K562 (cell line): Measurements from ENCODE around the gene PHF1. TPM values are rescaled to one million over a fixed set of nuclear protein-coding genes. Genes with fewer than 3 reads are reported as not detected.

ENCODE experiments used
- FOXO4 ChIP-seq: fragments of 450-650 bp; formaldehyde crosslinking; IDR thresholded peaks from 2 replicates; pipeline ENCODE4 v1.4.0; 2020; ENCODE audit warnings: mild to moderate bottlenecking, moderate library complexity
- HMBOX1 ChIP-seq: sonication (generic); IDR thresholded peaks from 2 replicates; pipeline ENCODE4 v1.6.1; 2016
- KDM1A ChIP-seq, 2 experiments: fragments of 450-650 bp; IDR thresholded peaks; 2 replicates each; pipeline ENCODE4 v1.6.1; 2016; ENCODE audit warnings: mild to moderate bottlenecking in 2 of 2
- KDM4B ChIP-seq, 2 experiments: fragments of 450-650 bp in 1 of 2; sonication (generic) in 1 of 2; IDR thresholded peaks; 2 replicates each; pipeline ENCODE4 v1.6.1; 2016 to 2017; ENCODE audit warnings: borderline replicate concordance in 2 of 2, antibody characterized with exemption in 1 of 2, low read depth in 1 of 2, mild to moderate bottlenecking in 1 of 2
- RFX1 ChIP-seq: fragments of 450-650 bp; IDR thresholded peaks from 2 replicates; pipeline ENCODE4 v1.6.1; 2016; ENCODE audit warnings: mild to moderate bottlenecking, moderate library complexity
- SIN3A ChIP-seq, 2 experiments: fragments of 150-350 bp in 1 of 2; IDR thresholded peaks; 2 replicates each; pipeline ENCODE4 v1.6.1; 2011 to 2016; ENCODE audit warnings: borderline replicate concordance in 2 of 2, low read depth in 2 of 2, low read length in 2 of 2, mild to moderate bottlenecking in 2 of 2, moderate library complexity in 2 of 2; ENCODE audit not compliant: control insufficient read depth in 1 of 2
- SNRNP70 ChIP-seq: fragments of 200-400 bp; formaldehyde crosslinking; optimal IDR thresholded peaks from 2 replicates; pipeline ENCODE3; 2017; ENCODE audit warnings: low read depth, low read length
- SUPT5H ChIP-seq: fragments of 450-650 bp; IDR thresholded peaks from 2 replicates; pipeline ENCODE4 v1.6.1; 2016
- TCF3 ChIP-seq: sonication (generic); formaldehyde crosslinking; IDR thresholded peaks from 2 replicates; pipeline ENCODE4 v1.4.0; 2020; ENCODE audit warnings: mild to moderate bottlenecking, missing genetic modification reagents
- TFAP4 ChIP-seq: sonication (generic); formaldehyde crosslinking; IDR thresholded peaks from 2 replicates; pipeline ENCODE4 v1.8.0; 2022; ENCODE audit warnings: missing genetic modification reagents, mild to moderate bottlenecking, moderate library complexity, borderline replicate concordance
- ZNF445 ChIP-seq: fragments of 250-450 bp; sonication (Bioruptor Pico); IDR thresholded peaks from 2 replicates; pipeline ENCODE4 v1.4.0; 2020; ENCODE audit warnings: low read depth, mild to moderate bottlenecking, moderate library complexity
- ZNF589 ChIP-seq: fragments of 200-800 bp; sonication (Bioruptor generic); IDR thresholded peaks from 2 replicates; pipeline ENCODE4 v1.6.1; 2016; ENCODE audit warnings: low read depth, missing genetic modification characterization, missing compliant biosample characterization
- polyA plus RNA-seq, 8 experiments: library from polyadenylated mRNA; depleted of rRNA in 4 of 8; stranded (reverse) in 5 of 8; unstranded in 3 of 8; fragments of >200 nt; fragmentation: Nextera tagmentation in 2 of 8; fragmentation: Illumina TruSeq in 1 of 8; extraction: Ambion mirVana in 2 of 8; extraction: Trizol in 1 of 8; gene quantifications; 2 replicates each; pipeline versions ENCODE4 v1.2.1 to v1.2.3, GENCODE V29; 2011 to 2014; ENCODE audit warnings: inconsistent platforms in 1 of 8, missing spikeins in 1 of 8
- total RNA-seq, 7 experiments: library from RNA; depleted of rRNA in 6 of 7; stranded (reverse); fragments of >200 nt in 6 of 7; fragmentation: Illumina TruSeq in 2 of 7; extraction: Trizol in 2 of 7; gene quantifications; 2 replicates each; pipeline versions ENCODE4 v1.2.1 to v1.2.3, GENCODE V29; 2011 to 2021; ENCODE audit warnings: low replicate concordance in 1 of 7

Gene PHF1
- total and polyA plus RNA-seq, 9 of the 15 experiments (the other 6 are each of a cell fraction or from before 2014, with no cell fraction given) = 3.7 to 64.2 (median 33.7) TPM

- TF ChIP-seq KDM4B (IDR thresholded peaks at IDR 0.05; ENCODE audit: borderline replicate concordance in 2 of 2, low read depth in 1 of 2) = no peak
- TF ChIP-seq TCF3 = no peak
- TF ChIP-seq KDM1A (IDR thresholded peaks at IDR 0.05) = peak in 1 of 2 experiments; percentile 70; a peak in 2 of 4 replicates
- no peak for TF ChIP-seq HMBOX1
- no peak for TF ChIP-seq ZNF445 (CRISPR knock-in tag)
- TF ChIP-seq SUPT5H = 0 out of 2 replicates have a peak, but pooled peaks have one; percentile 27
- TF ChIP-seq FOXO4 (CRISPR knock-in tag) = no peak
- TF ChIP-seq RFX1 = peak; percentile 82
- no peak for TF ChIP-seq SNRNP70
- no peak for TF ChIP-seq TFAP4 (CRISPR knock-in tag)
- TF ChIP-seq SIN3A (IDR thresholded peaks at IDR 0.05; ENCODE audit: borderline replicate concordance in 2 of 2, control insufficient read depth in 1 of 2, low read depth in 2 of 2, low read length in 2 of 2) = no peak
- TF ChIP-seq ZNF589 (CRISPR knock-in tag) = no peak
These were observed 16.0 kb downstream of the PHF1 start (continued) for GRCh38 chr6:33426590-33427511.
